Measurements from ENCODE around the gene RPP25. TPM values are rescaled to one million over a fixed set of nuclear protein-coding genes. Genes with fewer than 3 reads are reported as not detected.
A peak's percentile ranks its signal among the peaks of the same experiment; 100 is the strongest.

The RPP25 gene
- total and polyA plus RNA-seq, 4 donors, result 2.2 to 3.3 (median 2.3) TPM

DNA sequence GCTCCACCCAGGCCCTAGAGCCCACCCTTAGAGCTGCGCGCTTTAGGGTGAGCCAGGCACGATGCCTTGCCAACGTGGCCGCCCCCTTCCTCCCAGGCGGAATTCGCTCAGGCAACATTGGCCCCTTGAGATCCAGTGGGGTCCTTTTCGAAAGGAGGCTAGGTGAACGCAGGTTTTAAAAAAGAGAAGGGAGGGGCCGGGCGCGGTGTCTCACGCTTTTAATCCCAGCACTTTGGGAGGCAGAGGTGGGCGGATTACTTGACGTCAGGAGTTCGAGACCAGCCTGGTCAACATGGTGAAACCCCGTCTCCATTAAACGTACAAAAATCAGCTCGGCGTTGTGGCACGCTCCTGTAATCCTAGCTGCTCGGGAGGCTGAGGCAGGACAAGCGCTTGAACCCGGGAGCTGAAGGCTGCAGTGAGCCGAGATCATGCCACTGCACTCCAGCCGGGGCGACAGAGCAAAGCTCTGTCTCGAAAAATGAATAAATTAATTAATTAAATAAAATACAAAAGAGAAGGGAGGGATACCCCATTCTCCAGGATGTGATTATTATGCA is 984 bp upstream of the RPP25 start:
- peaks cover 0 to 7% (median 4%) of the 10 kb centered on the region in 4 donors for H3K27me3 ChIP-seq (ENCODE audit: control insufficient read depth in 4 of 4, insufficient read depth in 4 of 4, low read length in 3 of 4)
- 8% methylated on average over 28 of the region's 28 CpGs for WGBS

GRCh38 chr15:74955796-74956647 is 550 bp downstream of the RPP25 start:
- H3K27ac ChIP-seq (ENCODE audit: low read depth in 1 of 2, low read length in 2 of 2), result peak overlapping the region; percentile 68 to 69
- H3K9ac ChIP-seq (ENCODE audit: low read depth in 1 of 2, low read length in 2 of 2), result peak overlapping the region in 1 of 2 donors; percentile 60
- peak; percentile 64 for DNase-seq (ENCODE audit: low spot score)
- no peaks in the 10 kb centered on the region for H3K36me3 ChIP-seq (ENCODE audit: control insufficient read depth in 4 of 4, insufficient read depth in 3 of 4, low read depth in 1 of 4, low read length in 3 of 4)
- H3K4me1 ChIP-seq (ENCODE audit: control insufficient read depth in 4 of 4, insufficient read depth in 4 of 4, low read length in 3 of 4), result peaks cover 17 to 28% (median 23%) of the 10 kb centered on the region in 4 donors
- peaks cover 0 to 7% (median 4%) of the 10 kb centered on the region in 4 donors for H3K27me3 ChIP-seq (ENCODE audit: control insufficient read depth in 4 of 4, insufficient read depth in 4 of 4, low read length in 3 of 4)
- 14% methylated on average over 88 of the region's 88 CpGs for WGBS
- TF ChIP-seq NR2F2 (IDR thresholded peaks at IDR 0.05), result no peak
- TF ChIP-seq, protein P1, sequence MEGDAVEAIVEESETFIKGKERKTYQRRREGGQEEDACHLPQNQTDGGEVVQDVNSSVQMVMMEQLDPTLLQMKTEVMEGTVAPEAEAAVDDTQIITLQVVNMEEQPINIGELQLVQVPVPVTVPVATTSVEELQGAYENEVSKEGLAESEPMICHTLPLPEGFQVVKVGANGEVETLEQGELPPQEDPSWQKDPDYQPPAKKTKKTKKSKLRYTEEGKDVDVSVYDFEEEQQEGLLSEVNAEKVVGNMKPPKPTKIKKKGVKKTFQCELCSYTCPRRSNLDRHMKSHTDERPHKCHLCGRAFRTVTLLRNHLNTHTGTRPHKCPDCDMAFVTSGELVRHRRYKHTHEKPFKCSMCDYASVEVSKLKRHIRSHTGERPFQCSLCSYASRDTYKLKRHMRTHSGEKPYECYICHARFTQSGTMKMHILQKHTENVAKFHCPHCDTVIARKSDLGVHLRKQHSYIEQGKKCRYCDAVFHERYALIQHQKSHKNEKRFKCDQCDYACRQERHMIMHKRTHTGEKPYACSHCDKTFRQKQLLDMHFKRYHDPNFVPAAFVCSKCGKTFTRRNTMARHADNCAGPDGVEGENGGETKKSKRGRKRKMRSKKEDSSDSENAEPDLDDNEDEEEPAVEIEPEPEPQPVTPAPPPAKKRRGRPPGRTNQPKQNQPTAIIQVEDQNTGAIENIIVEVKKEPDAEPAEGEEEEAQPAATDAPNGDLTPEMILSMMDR (IDR thresholded peaks at IDR 0.05; ENCODE audit: low read depth, low read length, missing input control), result peak; percentile 14
- H3K9me3 ChIP-seq (ENCODE audit: control insufficient read depth in 4 of 4, low read length in 3 of 4), result no peaks in the 10 kb centered on the region
- H3K4me3 ChIP-seq (ENCODE audit: low read depth in 1 of 3, low read length in 3 of 3), result peak overlapping the region; percentile 54 to 65 (median 62)

More for the DNA sequence above, 984 bp upstream of the RPP25 start:
- Histone ChIP-seq H3K4me3 (ENCODE audit: low read depth in 1 of 3, low read length in 3 of 3) (peak overlapping the region in 2 of 3 donors; percentile 62 to 65), H3K36me3 (ENCODE audit: control insufficient read depth in 4 of 4, insufficient read depth in 3 of 4, low read depth in 1 of 4, low read length in 3 of 4) (no peaks in the 10 kb centered on the region), H3K9ac (ENCODE audit: low read depth in 1 of 2, low read length in 2 of 2) (no peak overlapping the region), H3K27ac (ENCODE audit: low read depth in 1 of 2, low read length in 2 of 2) (peak overlapping the region; percentile 52 to 69), H3K4me1 (ENCODE audit: control insufficient read depth in 4 of 4, insufficient read depth in 4 of 4, low read length in 3 of 4) (peaks cover 17 to 28% (median 23%) of the 10 kb centered on the region in 4 donors), H3K9me3 (ENCODE audit: control insufficient read depth in 4 of 4, low read length in 3 of 4) (no peaks in the 10 kb centered on the region)
- TF ChIP-seq YY1 (IDR thresholded peaks at IDR 0.05) (no peak), FOXA2 (IDR thresholded peaks at IDR 0.05) (no peak)
- TF ChIP-seq, protein P2, sequence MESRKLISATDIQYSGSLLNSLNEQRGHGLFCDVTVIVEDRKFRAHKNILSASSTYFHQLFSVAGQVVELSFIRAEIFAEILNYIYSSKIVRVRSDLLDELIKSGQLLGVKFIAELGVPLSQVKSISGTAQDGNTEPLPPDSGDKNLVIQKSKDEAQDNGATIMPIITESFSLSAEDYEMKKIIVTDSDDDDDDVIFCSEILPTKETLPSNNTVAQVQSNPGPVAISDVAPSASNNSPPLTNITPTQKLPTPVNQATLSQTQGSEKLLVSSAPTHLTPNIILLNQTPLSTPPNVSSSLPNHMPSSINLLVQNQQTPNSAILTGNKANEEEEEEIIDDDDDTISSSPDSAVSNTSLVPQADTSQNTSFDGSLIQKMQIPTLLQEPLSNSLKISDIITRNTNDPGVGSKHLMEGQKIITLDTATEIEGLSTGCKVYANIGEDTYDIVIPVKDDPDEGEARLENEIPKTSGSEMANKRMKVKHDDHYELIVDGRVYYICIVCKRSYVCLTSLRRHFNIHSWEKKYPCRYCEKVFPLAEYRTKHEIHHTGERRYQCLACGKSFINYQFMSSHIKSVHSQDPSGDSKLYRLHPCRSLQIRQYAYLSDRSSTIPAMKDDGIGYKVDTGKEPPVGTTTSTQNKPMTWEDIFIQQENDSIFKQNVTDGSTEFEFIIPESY (IDR thresholded peaks at IDR 0.05), result no peak
- TF ChIP-seq, protein P1 (IDR thresholded peaks at IDR 0.05; ENCODE audit: low read depth, low read length, missing input control), result no peak
- TF ChIP-seq, protein P3, sequence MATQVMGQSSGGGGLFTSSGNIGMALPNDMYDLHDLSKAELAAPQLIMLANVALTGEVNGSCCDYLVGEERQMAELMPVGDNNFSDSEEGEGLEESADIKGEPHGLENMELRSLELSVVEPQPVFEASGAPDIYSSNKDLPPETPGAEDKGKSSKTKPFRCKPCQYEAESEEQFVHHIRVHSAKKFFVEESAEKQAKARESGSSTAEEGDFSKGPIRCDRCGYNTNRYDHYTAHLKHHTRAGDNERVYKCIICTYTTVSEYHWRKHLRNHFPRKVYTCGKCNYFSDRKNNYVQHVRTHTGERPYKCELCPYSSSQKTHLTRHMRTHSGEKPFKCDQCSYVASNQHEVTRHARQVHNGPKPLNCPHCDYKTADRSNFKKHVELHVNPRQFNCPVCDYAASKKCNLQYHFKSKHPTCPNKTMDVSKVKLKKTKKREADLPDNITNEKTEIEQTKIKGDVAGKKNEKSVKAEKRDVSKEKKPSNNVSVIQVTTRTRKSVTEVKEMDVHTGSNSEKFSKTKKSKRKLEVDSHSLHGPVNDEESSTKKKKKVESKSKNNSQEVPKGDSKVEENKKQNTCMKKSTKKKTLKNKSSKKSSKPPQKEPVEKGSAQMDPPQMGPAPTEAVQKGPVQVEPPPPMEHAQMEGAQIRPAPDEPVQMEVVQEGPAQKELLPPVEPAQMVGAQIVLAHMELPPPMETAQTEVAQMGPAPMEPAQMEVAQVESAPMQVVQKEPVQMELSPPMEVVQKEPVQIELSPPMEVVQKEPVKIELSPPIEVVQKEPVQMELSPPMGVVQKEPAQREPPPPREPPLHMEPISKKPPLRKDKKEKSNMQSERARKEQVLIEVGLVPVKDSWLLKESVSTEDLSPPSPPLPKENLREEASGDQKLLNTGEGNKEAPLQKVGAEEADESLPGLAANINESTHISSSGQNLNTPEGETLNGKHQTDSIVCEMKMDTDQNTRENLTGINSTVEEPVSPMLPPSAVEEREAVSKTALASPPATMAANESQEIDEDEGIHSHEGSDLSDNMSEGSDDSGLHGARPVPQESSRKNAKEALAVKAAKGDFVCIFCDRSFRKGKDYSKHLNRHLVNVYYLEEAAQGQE (IDR thresholded peaks at IDR 0.05), result no peak
- no peak for DNase-seq (ENCODE audit: low spot score)

Data from liver (tissue), 9 donors.